ENCODE data around the gene TRIM61.
"Not testable (repeated sequence)": the region's sequence is repeated elsewhere in the genome, so short reads cannot be mapped to it uniquely, and the experiment has no call there.

The TRIM61 gene

GRCh38 chr4:165005352-165005925 lies 28.0 kb upstream of the TRIM61 start:
- Histone ChIP-seq H4K20me1 (ENCODE audit: insufficient read depth, low read length) (no peaks in the 10 kb centered on the region), H3K27ac (ENCODE audit: low read length) (no peak overlapping the region), H2AFZ (ENCODE audit: low read length) (no peak overlapping the region), H3K4me3 (ENCODE audit: low read length) (no peak overlapping the region), H3K27me3 (replicated peaks; ENCODE audit: insufficient read depth, low read length) (no peaks in the 10 kb centered on the region), H3K36me3 (replicated peaks; ENCODE audit: insufficient read depth, low read length) (no peaks in the 10 kb centered on the region), H3K9me2 (replicated peaks; ENCODE audit: insufficient read depth, low read length) (no peaks in the 10 kb centered on the region), H3K9me3 (replicated peaks; ENCODE audit: insufficient read depth, low read length) (no peaks in the 10 kb centered on the region), H3K9ac (ENCODE audit: low read length) (no peak overlapping the region), H3K79me2 (ENCODE audit: low read length) (no peaks in the 10 kb centered on the region), H3K4me1 (ENCODE audit: low read length) (peaks cover 10% of the 10 kb centered on the region), H3F3A (ENCODE audit: insufficient read depth, low read length) (no peaks in the 10 kb centered on the region), H3K4me2 (ENCODE audit: low read depth, low read length) (no peak overlapping the region)
- DNase-seq, result no peak
- TF ChIP-seq CTCF (IDR thresholded peaks at IDR 0.05; ENCODE audit: low read length) (no peak), EZH2phosphoT487 (IDR thresholded peaks at IDR 0.05; ENCODE audit: low read length) (no peak), EZH2 (optimal IDR thresholded peaks at IDR 0.05; ENCODE audit: low read depth, low read length) (no peak)

GRCh38 chr4:165001957-165002356 lies 24.5 kb upstream of the TRIM61 start:
- H3K9me2 ChIP-seq (replicated peaks; ENCODE audit: insufficient read depth, low read length), result not testable (repeated sequence)

GRCh38 chr4:164998526-164999080 lies 21.1 kb upstream of the TRIM61 start:
- not testable (repeated sequence) for H3K36me3 ChIP-seq (replicated peaks; ENCODE audit: insufficient read depth, low read length); H2AFZ ChIP-seq (ENCODE audit: low read length); H3K79me2 ChIP-seq (ENCODE audit: low read length); H3K4me2 ChIP-seq (ENCODE audit: low read depth, low read length); H3K9me3 ChIP-seq (replicated peaks; ENCODE audit: insufficient read depth, low read length); H3F3A ChIP-seq (ENCODE audit: insufficient read depth, low read length); DNase-seq; H3K9me2 ChIP-seq (replicated peaks; ENCODE audit: insufficient read depth, low read length); H3K4me3 ChIP-seq (ENCODE audit: low read length); H4K20me1 ChIP-seq (ENCODE audit: insufficient read depth, low read length); H3K4me1 ChIP-seq (ENCODE audit: low read length); H3K27ac ChIP-seq (ENCODE audit: low read length); H3K27me3 ChIP-seq (replicated peaks; ENCODE audit: insufficient read depth, low read length); H3K9ac ChIP-seq (ENCODE audit: low read length)

More at GRCh38 chr4:165001957-165002356, 24.5 kb upstream of the TRIM61 start:
- not testable (repeated sequence) for DNase-seq; H4K20me1 ChIP-seq (ENCODE audit: insufficient read depth, low read length); H3K79me2 ChIP-seq (ENCODE audit: low read length); H3K27me3 ChIP-seq (replicated peaks; ENCODE audit: insufficient read depth, low read length); H3K4me2 ChIP-seq (ENCODE audit: low read depth, low read length); H3K36me3 ChIP-seq (replicated peaks; ENCODE audit: insufficient read depth, low read length); H3K9ac ChIP-seq (ENCODE audit: low read length); H3K4me1 ChIP-seq (ENCODE audit: low read length); H3K9me3 ChIP-seq (replicated peaks; ENCODE audit: insufficient read depth, low read length); H3K27ac ChIP-seq (ENCODE audit: low read length); H3K4me3 ChIP-seq (ENCODE audit: low read length); H2AFZ ChIP-seq (ENCODE audit: low read length); H3F3A ChIP-seq (ENCODE audit: insufficient read depth, low read length)

- no peaks in the 10 kb centered on the region for H3K9me3 ChIP-seq (replicated peaks; ENCODE audit: insufficient read depth, low read length)
- H3K4me1 ChIP-seq (ENCODE audit: low read length), result no peaks in the 10 kb centered on the region
- H3F3A ChIP-seq (ENCODE audit: insufficient read depth, low read length), result no peaks in the 10 kb centered on the region
- no peak overlapping the region for H3K27ac ChIP-seq (ENCODE audit: low read length)
- no peaks in the 10 kb centered on the region for H3K79me2 ChIP-seq (ENCODE audit: low read length)
- H3K9ac ChIP-seq (ENCODE audit: low read length), result no peak overlapping the region
- H3K4me3 ChIP-seq (ENCODE audit: low read length), result no peak overlapping the region
- no peak for DNase-seq
- TF ChIP-seq CTCF (IDR thresholded peaks at IDR 0.05; ENCODE audit: low read length), result no peak
- no peak for TF ChIP-seq EZH2 (optimal IDR thresholded peaks at IDR 0.05; ENCODE audit: low read depth, low read length)
- no peak for TF ChIP-seq EZH2phosphoT487 (IDR thresholded peaks at IDR 0.05; ENCODE audit: low read length)
- H3K27me3 ChIP-seq (replicated peaks; ENCODE audit: insufficient read depth, low read length), result no peaks in the 10 kb centered on the region
- no peak overlapping the region for H2AFZ ChIP-seq (ENCODE audit: low read length)
- no peaks in the 10 kb centered on the region for H3K36me3 ChIP-seq (replicated peaks; ENCODE audit: insufficient read depth, low read length)
- H3K4me2 ChIP-seq (ENCODE audit: low read depth, low read length), result no peak overlapping the region
- no peaks in the 10 kb centered on the region for H3K9me2 ChIP-seq (replicated peaks; ENCODE audit: insufficient read depth, low read length)
- H4K20me1 ChIP-seq (ENCODE audit: insufficient read depth, low read length), result no peaks in the 10 kb centered on the region
These were observed 20.5 kb upstream of the TRIM61 start for GRCh38 chr4:164997941-164998340.
